Mesothelial cell of epicardium (in vitro differentiated cells): ENCODE results near the gene MORC3. TPM values are rescaled to one million over a fixed set of nuclear protein-coding genes. Genes with fewer than 3 reads are reported as not detected.

Source experiments
- DNase-seq, 2 experiments: peaks; one replicate each; pipeline ENCODE4 v3.0.0; 2021; ENCODE audit warnings: low spot score in 2 of 2; ENCODE audit not compliant: unreplicated experiment in 2 of 2
- H3K27ac Mint-ChIP-seq: 2 replicates; pipeline ENCODE4 v1.8.0; 2021; ENCODE audit warnings: mixed read lengths
- H3K27me3 Mint-ChIP-seq: 2 replicates; pipeline ENCODE4 v1.8.0; 2021; ENCODE audit warnings: low read depth, mixed read lengths
- H3K36me3 Mint-ChIP-seq: 2 replicates; pipeline ENCODE4 v1.8.0; 2021; ENCODE audit warnings: mixed read lengths
- H3K4me1 Mint-ChIP-seq: 2 replicates; pipeline ENCODE4 v1.8.0; 2021; ENCODE audit warnings: mixed read lengths
- H3K4me3 Mint-ChIP-seq: 2 replicates; pipeline ENCODE4 v1.8.0; 2021; ENCODE audit warnings: mild to moderate bottlenecking, moderate library complexity, mixed read lengths
- H3K9me3 Mint-ChIP-seq: 2 replicates; pipeline ENCODE4 v1.8.0; 2021; ENCODE audit warnings: mixed read lengths
- CTCF ChIP-seq: fragments of 200-600 bp; sonication (generic); IDR thresholded peaks from one replicate; pipeline ENCODE4 v1.5.0; 2021; ENCODE audit warnings: antibody characterized with exemption; ENCODE audit not compliant: unreplicated experiment
- total RNA-seq: library from RNA; stranded (reverse); gene quantifications from 3 replicates; pipeline ENCODE4 v1.2.1, GENCODE V29; 2021

Gene MORC3
- total RNA-seq, 1 donor from 2014 or later = 35.2 TPM

GRCh38 chr21:36344931-36345330 lies 24.9 kb downstream of the MORC3 start:
- Mint-ChIP-seq H3K36me3 (peaks cover 31% of the 10 kb centered on the region), H3K4me3 (no peak overlapping the region), H3K27me3 (no peaks in the 10 kb centered on the region), H3K9me3 (no peaks in the 10 kb centered on the region), H3K27ac (no peak overlapping the region), H3K4me1 (peaks cover 3% of the 10 kb centered on the region)
- no peak for TF ChIP-seq CTCF
- DNase-seq = no peak

GRCh38 chr21:36347278-36347961 lies 27.4 kb downstream of the MORC3 start:
- no peak for TF ChIP-seq CTCF
- H3K36me3 Mint-ChIP-seq = peaks cover 32% of the 10 kb centered on the region

DNA sequence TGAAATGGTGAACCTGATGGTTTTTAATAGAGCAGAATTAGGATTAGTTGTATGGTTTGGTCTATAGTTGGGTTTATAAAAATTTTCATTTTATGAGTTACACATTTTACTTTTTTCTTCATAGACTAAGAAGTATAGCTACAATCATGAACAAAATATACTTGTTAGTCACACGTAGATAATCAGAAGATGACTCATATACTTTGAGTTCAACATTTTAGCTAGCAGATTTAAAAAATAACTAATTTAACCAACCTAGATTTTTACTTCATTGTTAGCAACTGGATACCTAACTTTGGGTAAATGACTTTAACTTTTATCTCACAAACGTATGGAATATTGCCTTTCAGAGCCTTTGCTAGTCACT lies 27.9 kb downstream of the MORC3 start:
- H3K36me3 Mint-ChIP-seq = peaks cover 35% of the 10 kb centered on the region
- TF ChIP-seq CTCF = no peak
- no peaks in the 10 kb centered on the region for H3K9me3 Mint-ChIP-seq

More at GRCh38 chr21:36347278-36347961, 27.4 kb downstream of the MORC3 start:
- Mint-ChIP-seq H3K4me3 (no peak overlapping the region), H3K9me3 (no peaks in the 10 kb centered on the region), H3K27ac (no peak overlapping the region), H3K4me1 (peaks cover 6% of the 10 kb centered on the region), H3K27me3 (no peaks in the 10 kb centered on the region)
- DNase-seq = no peak

DNA sequence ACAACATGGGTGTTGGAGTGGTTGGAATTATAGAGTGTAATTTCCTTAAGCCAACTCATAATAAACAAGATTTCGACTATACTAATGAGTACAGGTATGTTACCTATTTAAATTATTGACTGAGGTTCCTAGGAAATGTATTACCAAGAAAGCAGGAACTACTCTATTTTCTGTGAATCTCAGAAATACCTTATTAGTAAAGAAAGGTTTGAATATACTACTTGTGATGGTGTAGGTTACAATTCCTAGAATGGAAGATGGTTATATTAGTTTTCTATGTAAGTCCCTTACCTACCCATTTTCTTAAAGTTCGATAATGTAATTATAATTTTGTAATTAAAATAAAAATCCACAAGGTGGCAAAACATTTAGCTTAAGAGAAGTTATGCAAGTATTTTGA lies 29.3 kb downstream of the MORC3 start:
- H3K36me3 Mint-ChIP-seq = peaks cover 34% of the 10 kb centered on the region
- no peak overlapping the region for H3K4me3 Mint-ChIP-seq
- no peak for DNase-seq
- H3K9me3 Mint-ChIP-seq = no peaks in the 10 kb centered on the region
- no peak for TF ChIP-seq CTCF
- H3K27me3 Mint-ChIP-seq = no peaks in the 10 kb centered on the region
- peaks cover 6% of the 10 kb centered on the region for H3K4me1 Mint-ChIP-seq
- H3K27ac Mint-ChIP-seq = no peak overlapping the region

More for the DNA sequence above, 27.9 kb downstream of the MORC3 start:
- Mint-ChIP-seq H3K4me3 (no peak overlapping the region), H3K27ac (no peak overlapping the region), H3K4me1 (peaks cover 6% of the 10 kb centered on the region), H3K27me3 (no peaks in the 10 kb centered on the region)
- no peak for DNase-seq

DNA sequence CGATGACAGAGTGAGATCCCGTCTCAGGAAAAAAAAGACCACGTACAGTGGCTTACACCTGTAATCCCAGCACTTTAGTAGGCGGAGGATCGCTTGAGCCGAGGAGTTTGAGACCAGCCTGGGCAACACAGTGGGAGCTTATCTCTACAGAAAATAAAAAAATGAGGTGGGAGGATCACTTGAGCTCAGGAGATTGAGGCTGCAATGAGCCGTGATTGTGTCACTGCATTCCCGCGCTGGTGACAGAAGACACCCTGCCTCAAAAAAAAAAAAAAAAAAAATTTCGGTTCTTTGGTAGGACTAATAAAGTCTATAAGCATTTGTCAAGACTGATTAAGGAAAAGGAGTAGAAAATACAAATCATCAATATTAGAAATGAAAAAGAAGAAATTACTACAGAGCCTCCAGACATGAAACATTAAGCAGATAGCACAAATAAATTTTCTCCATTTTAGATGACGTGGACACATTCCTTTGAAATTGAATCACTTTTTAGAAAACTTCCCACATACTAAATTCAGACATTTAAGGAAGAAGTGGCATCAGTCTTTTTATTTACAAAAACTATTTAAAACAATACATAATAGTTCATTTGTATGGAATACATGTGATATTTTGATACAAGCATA lies 30.4 kb downstream of the MORC3 start:
- DNase-seq = no peak
- Mint-ChIP-seq H3K27ac (peak overlapping the region; percentile 96), H3K9me3 (no peaks in the 10 kb centered on the region), H3K27me3 (no peaks in the 10 kb centered on the region), H3K4me1 (peaks cover 6% of the 10 kb centered on the region), H3K36me3 (peaks cover 31% of the 10 kb centered on the region), H3K4me3 (no peak overlapping the region)
- no peak for TF ChIP-seq CTCF
